H9 (cell line): ENCODE data around the gene TFG. TPM values are rescaled to one million over a fixed set of nuclear protein-coding genes. Genes with fewer than 3 reads are reported as not detected.

ENCODE experiments used
- DNase-seq: peaks from one replicate; pipeline ENCODE4 v3.0.0-alpha.2; 2017
- H2AFZ ChIP-seq: one replicate; pipeline ENCODE4 v1.6.1; 2013; ENCODE audit warnings: mild to moderate bottlenecking, low read length, control low read depth, moderate library complexity
- H2AK5ac ChIP-seq: 2 replicates; pipeline ENCODE4 v1.6.1; 2013; ENCODE audit warnings: low read length, control low read depth, mixed read lengths; ENCODE audit not compliant: insufficient read length
- H2BK120ac ChIP-seq: one replicate; pipeline ENCODE4 v1.6.1; 2013; ENCODE audit warnings: low read depth, mild to moderate bottlenecking, low read length, control low read depth, inconsistent platforms; ENCODE audit not compliant: poor library complexity, severe bottlenecking
- H2BK12ac ChIP-seq: 2 replicates; pipeline ENCODE4 v1.6.1; 2013; ENCODE audit warnings: low read length, control low read depth, mixed read lengths, low read depth; ENCODE audit not compliant: insufficient read length
- H2BK15ac ChIP-seq: 2 replicates; pipeline ENCODE4 v1.6.1; 2013; ENCODE audit warnings: low read depth, low read length, control low read depth
- H2BK20ac ChIP-seq: one replicate; pipeline ENCODE4 v1.6.1; 2013; ENCODE audit warnings: low read depth, mild to moderate bottlenecking, low read length, control low read depth, inconsistent platforms; ENCODE audit not compliant: poor library complexity, severe bottlenecking
- H2BK5ac ChIP-seq: 2 replicates; pipeline ENCODE4 v1.6.1; 2013; ENCODE audit warnings: low read length, control low read depth, mixed read lengths; ENCODE audit not compliant: insufficient read length
- H3K14ac ChIP-seq: 2 replicates; pipeline ENCODE4 v1.6.1; 2013; ENCODE audit warnings: low read length, control low read depth; ENCODE audit not compliant: insufficient read depth
- H3K18ac ChIP-seq: 2 replicates; pipeline ENCODE4 v1.6.1; 2013; ENCODE audit warnings: low read depth, mild to moderate bottlenecking, mixed read lengths, low read length, control low read depth; ENCODE audit not compliant: insufficient read length
- H3K23ac ChIP-seq: 2 replicates; pipeline ENCODE4 v1.6.1; 2013; ENCODE audit warnings: low read length, control low read depth, mixed read lengths, low read depth; ENCODE audit not compliant: insufficient read length
- H3K23me2 ChIP-seq: 2 replicates; pipeline ENCODE4 v1.6.1; 2013; ENCODE audit warnings: low read depth, mild to moderate bottlenecking, mixed read lengths, low read length, control low read depth; ENCODE audit not compliant: insufficient read length, poor library complexity, severe bottlenecking
- H3K27ac ChIP-seq: 2 replicates; pipeline ENCODE4 v1.5.1; 2013; ENCODE audit warnings: low read length, control low read depth, mixed read lengths, low read depth; ENCODE audit not compliant: insufficient read length
- H3K27me3 ChIP-seq: 2 replicates; pipeline ENCODE4 v1.6.1; 2013; ENCODE audit warnings: low read length, control low read depth, inconsistent platforms; ENCODE audit not compliant: insufficient read depth
- H3K4ac ChIP-seq: 2 replicates; pipeline ENCODE4 v1.6.1; 2013; ENCODE audit warnings: low read depth, mild to moderate bottlenecking, control low read depth, inconsistent platforms, low read length, moderate library complexity
- H3K4me1 ChIP-seq: 2 replicates; pipeline ENCODE4 v1.6.1; 2013; ENCODE audit warnings: low read length, control low read depth, inconsistent platforms; ENCODE audit not compliant: insufficient read depth
- H3K4me2 ChIP-seq: 2 replicates; pipeline ENCODE4 v1.6.1; 2013; ENCODE audit warnings: low read length, control low read depth, mixed read lengths; ENCODE audit not compliant: insufficient read length, insufficient read depth
- H3K56ac ChIP-seq: 2 replicates; pipeline ENCODE4 v1.6.1; 2013; ENCODE audit warnings: low read depth, mild to moderate bottlenecking, mixed read lengths, low read length, control low read depth; ENCODE audit not compliant: insufficient read length
- H3K79me1 ChIP-seq: 2 replicates; pipeline ENCODE4 v1.6.1; 2013; ENCODE audit warnings: low read depth, mild to moderate bottlenecking, moderate library complexity, low read length, control low read depth, inconsistent platforms; ENCODE audit not compliant: insufficient read depth, poor library complexity, severe bottlenecking
- H3K79me2 ChIP-seq: 2 replicates; pipeline ENCODE4 v1.6.1; 2013; ENCODE audit warnings: low read length, control low read depth, inconsistent platforms; ENCODE audit not compliant: insufficient read depth
- H3K9ac ChIP-seq: 2 replicates; pipeline ENCODE4 v1.6.1; 2013; ENCODE audit warnings: low read length, control low read depth, mixed read lengths; ENCODE audit not compliant: insufficient read length; ENCODE audit errors: extremely low read depth
- H3K9me3 ChIP-seq: one replicate; pipeline ENCODE4 v1.6.1; 2013; ENCODE audit warnings: low read depth, low read length, inconsistent platforms; ENCODE audit not compliant: control insufficient read depth
- H3T11ph ChIP-seq: one replicate; pipeline ENCODE4 v1.6.1; 2013; ENCODE audit warnings: mild to moderate bottlenecking, low read length, control low read depth, inconsistent platforms
- H4K20me1 ChIP-seq: one replicate; pipeline ENCODE4 v1.6.1; 2013; ENCODE audit not compliant: control insufficient read depth, insufficient read length, insufficient read depth
- H4K5ac ChIP-seq: 2 replicates; pipeline ENCODE4 v1.6.1; 2013; ENCODE audit warnings: low read depth, mild to moderate bottlenecking, mixed read lengths, low read length, control low read depth; ENCODE audit not compliant: insufficient read length
- H4K8ac ChIP-seq: replicated peaks from 2 replicates; pipeline ENCODE4 v1.6.1; 2013; ENCODE audit warnings: low read length, control low read depth, mixed read lengths, low read depth; ENCODE audit not compliant: insufficient read length
- H4K91ac ChIP-seq: 2 replicates; pipeline ENCODE4 v1.6.1; 2013; ENCODE audit warnings: low read depth, mild to moderate bottlenecking, moderate library complexity, mixed read lengths, low read length, control low read depth; ENCODE audit not compliant: insufficient read length
- H3K27ac Mint-ChIP-seq, 3 experiments: 2 replicates in 2 of 3; 3 replicates in 1 of 3; pipeline ENCODE4 v1.8.0; 2020 to 2021; ENCODE audit warnings: mixed read lengths in 3 of 3, mild to moderate bottlenecking in 1 of 3, moderate library complexity in 1 of 3
- H3K27me3 Mint-ChIP-seq: 2 replicates; pipeline ENCODE4 v1.8.0; 2021; ENCODE audit warnings: low read depth, mild to moderate bottlenecking, moderate library complexity, mixed read lengths
- H3K36me3 Mint-ChIP-seq, 3 experiments: 2 replicates in 2 of 3; 3 replicates in 1 of 3; pipeline ENCODE4 v1.8.0; 2020 to 2021; ENCODE audit warnings: low read depth in 3 of 3, mixed read lengths in 3 of 3; ENCODE audit not compliant: insufficient read depth in 1 of 3
- H3K4me1 Mint-ChIP-seq, 2 experiments: 2 replicates each; pipeline ENCODE4 v1.8.0; 2020; ENCODE audit warnings: mixed read lengths in 2 of 2
- H3K4me3 Mint-ChIP-seq, 2 experiments: 2 replicates in 1 of 2; 3 replicates in 1 of 2; pipeline ENCODE4 v1.8.0; 2020 to 2021; ENCODE audit warnings: mild to moderate bottlenecking in 2 of 2, mixed read lengths in 2 of 2, moderate library complexity in 1 of 2
- H3K9me3 Mint-ChIP-seq, 2 experiments: 2 replicates in 1 of 2; 3 replicates in 1 of 2; pipeline ENCODE4 v1.8.0; 2020; ENCODE audit warnings: mild to moderate bottlenecking in 2 of 2, mixed read lengths in 2 of 2, moderate library complexity in 1 of 2
- WGBS: extraction: QIAGEN DNeasy Blood & Tissue Kit; methylation state at CpG from one replicate; pipeline ENCODE4 v1.1.7; 2013; ENCODE audit warnings: missing lambda C conversion rate, low lambda C conversion rate, mixed read lengths; ENCODE audit not compliant: insufficient read length; ENCODE audit errors: extremely low coverage; 5-methylcytosine and 5-hydroxymethylcytosine counted together
- total RNA-seq: library from RNA; stranded (reverse); gene quantifications from 2 replicates; pipeline ENCODE4 v1.2.1, GENCODE V29; 2021
- TF ChIP-seq, protein P1 (sequence below): fragments of 200-600 bp; sonication (generic); conservative IDR thresholded peaks from 3 replicates; pipeline ENCODE4 v1.8.0; 2021; ENCODE audit warnings: antibody characterized with exemption, mild to moderate bottlenecking

The TFG gene
- total RNA-seq, 1 experiment from 2014 or later: 80.7 TPM

GRCh38 chr3:100682854-100683760 lies 26.2 kb upstream of the TFG start:
- Histone ChIP-seq H2BK15ac (no peak overlapping the region), H3K14ac (no peak overlapping the region; the same call in 1 of the 2 replicates), H2AFZ (no peak overlapping the region), H2AK5ac (no peak overlapping the region), H3K4me2 (no peak overlapping the region), H4K20me1 (no peaks in the 10 kb centered on the region), H3K9me3 (no peaks in the 10 kb centered on the region), H2BK20ac (no peak overlapping the region), H3K4me1 (no peaks in the 10 kb centered on the region), H3K23ac (no peak overlapping the region), H3K23me2 (no peaks in the 10 kb centered on the region), H3K18ac (no peak overlapping the region), H3K79me2 (no peaks in the 10 kb centered on the region), H2BK5ac (no peak overlapping the region), H4K5ac (no peak overlapping the region), H3K27ac (no peak overlapping the region), H2BK120ac (no peak overlapping the region), H3K4ac (no peak overlapping the region), H2BK12ac (no peak overlapping the region), H3K56ac (no peak overlapping the region), H3K79me1 (no peaks in the 10 kb centered on the region), H3K9ac (no peak overlapping the region), H3K27me3 (no peaks in the 10 kb centered on the region), H4K91ac (no peak overlapping the region), H4K8ac (no peak overlapping the region), H3T11ph (no peak overlapping the region)
- Mint-ChIP-seq H3K4me3 (no peak overlapping the region), H3K9me3 (peaks cover 0 to 1% of the 10 kb centered on the region in 2 experiments; a peak in 1 of 5 replicates), H3K4me1 (0 out of 4 replicates have a peak, but pooled peaks cover 0 to 2% of the 10 kb centered on the region in 2 experiments), H3K36me3 (no peaks in the 10 kb centered on the region), H3K27me3 (peaks cover 1% of the 10 kb centered on the region; the same call in 1 of the 2 replicates), H3K27ac (no peak overlapping the region; a peak in 1 of 7 replicates)
- WGBS: no CpG with 5 or more reads among the region's 18 CpGs
- TF ChIP-seq, protein P1, sequence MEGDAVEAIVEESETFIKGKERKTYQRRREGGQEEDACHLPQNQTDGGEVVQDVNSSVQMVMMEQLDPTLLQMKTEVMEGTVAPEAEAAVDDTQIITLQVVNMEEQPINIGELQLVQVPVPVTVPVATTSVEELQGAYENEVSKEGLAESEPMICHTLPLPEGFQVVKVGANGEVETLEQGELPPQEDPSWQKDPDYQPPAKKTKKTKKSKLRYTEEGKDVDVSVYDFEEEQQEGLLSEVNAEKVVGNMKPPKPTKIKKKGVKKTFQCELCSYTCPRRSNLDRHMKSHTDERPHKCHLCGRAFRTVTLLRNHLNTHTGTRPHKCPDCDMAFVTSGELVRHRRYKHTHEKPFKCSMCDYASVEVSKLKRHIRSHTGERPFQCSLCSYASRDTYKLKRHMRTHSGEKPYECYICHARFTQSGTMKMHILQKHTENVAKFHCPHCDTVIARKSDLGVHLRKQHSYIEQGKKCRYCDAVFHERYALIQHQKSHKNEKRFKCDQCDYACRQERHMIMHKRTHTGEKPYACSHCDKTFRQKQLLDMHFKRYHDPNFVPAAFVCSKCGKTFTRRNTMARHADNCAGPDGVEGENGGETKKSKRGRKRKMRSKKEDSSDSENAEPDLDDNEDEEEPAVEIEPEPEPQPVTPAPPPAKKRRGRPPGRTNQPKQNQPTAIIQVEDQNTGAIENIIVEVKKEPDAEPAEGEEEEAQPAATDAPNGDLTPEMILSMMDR: no peak
- no peak for DNase-seq
